GOT3 (cell line): ENCODE results near the gene YWHAG.
"Not testable (repeated sequence)": the region's sequence is repeated elsewhere in the genome, so short reads cannot be mapped to it uniquely, and the experiment has no call there.

Source experiments
- DNase-seq: peaks from one replicate; lab custom pipeline; 2025; ENCODE audit warnings: mixed read lengths; lab: John Stamatoyannopoulos, UW

Gene YWHAG

DNA sequence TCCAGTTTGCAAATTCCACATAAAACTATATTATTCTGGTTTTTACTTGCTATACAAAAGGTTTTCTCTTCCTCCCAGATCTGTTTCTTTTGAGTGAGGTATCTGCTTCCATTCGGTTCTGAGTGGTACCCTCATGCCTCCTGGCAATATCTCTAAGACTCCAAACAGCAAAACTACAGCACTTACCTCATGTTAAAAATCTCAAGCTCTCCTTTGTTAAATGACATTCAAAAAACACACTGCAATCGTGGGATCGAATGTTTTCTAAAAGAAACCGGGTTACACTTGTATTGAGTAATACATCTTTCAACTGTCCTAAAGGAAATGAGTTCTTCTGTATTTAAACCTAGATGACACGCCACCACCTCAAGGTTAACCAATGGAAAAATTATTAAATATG lies 11.1 kb downstream of the YWHAG start:
- DNase-seq, result no peak

DNA sequence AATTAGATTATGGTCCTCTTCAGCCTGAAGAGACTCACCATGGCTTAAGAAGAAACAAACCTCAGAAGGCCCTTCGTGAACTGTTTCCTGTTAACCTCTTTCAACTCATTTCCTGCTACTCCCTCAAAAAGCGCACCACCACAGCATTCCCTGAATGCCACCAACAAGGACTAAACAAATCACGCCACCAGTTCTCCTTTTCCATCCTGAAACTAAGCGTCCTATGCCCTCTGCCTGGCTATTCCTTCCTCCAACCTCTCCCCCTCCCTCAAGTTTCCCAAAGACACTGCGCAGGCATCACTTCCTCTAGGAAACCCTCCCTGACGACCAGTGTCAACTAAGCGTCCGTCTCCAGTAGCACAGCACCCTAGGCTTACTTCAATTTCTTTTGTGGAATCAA lies 12.0 kb downstream of the YWHAG start:
- no peak for DNase-seq

DNA sequence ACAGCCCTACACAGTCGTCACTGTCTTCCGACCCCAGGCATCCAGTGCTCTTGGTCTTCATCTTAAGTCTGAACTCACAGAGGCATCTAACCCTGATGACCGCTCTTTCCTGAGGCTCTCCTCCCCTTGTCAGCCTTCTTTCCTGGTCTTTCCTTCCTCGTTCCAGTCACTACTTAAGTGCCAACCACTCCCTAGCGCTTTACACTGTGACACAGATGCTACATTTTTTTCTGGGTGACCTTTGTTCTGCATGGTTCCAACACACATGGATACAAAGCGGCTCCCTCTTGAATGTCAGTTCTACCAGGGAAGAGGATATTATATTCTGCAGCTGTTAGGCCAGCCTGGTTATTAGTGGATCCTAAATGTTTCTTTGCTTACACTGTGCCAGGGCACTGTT lies 12.7 kb downstream of the YWHAG start:
- DNase-seq, result no peak

DNA sequence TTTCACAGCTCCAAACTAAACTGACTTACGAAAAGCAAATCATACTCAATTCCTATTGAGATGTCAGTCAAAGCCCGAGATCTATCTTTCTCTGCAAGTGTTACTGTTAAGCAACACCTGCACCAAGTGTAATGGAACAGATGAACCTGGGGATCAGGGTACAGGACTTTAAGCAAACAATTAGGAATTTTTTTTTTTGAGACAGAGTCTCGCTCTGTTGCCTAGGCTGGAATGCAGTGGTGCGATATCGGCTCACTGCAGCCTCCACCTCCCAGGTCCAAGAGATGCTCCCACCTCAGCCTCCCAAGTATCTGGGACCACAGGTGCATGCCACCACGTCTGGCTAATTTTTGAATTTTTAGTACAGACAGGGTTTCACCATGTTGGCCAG lies 14.9 kb downstream of the YWHAG start:
- no peak for DNase-seq

DNA sequence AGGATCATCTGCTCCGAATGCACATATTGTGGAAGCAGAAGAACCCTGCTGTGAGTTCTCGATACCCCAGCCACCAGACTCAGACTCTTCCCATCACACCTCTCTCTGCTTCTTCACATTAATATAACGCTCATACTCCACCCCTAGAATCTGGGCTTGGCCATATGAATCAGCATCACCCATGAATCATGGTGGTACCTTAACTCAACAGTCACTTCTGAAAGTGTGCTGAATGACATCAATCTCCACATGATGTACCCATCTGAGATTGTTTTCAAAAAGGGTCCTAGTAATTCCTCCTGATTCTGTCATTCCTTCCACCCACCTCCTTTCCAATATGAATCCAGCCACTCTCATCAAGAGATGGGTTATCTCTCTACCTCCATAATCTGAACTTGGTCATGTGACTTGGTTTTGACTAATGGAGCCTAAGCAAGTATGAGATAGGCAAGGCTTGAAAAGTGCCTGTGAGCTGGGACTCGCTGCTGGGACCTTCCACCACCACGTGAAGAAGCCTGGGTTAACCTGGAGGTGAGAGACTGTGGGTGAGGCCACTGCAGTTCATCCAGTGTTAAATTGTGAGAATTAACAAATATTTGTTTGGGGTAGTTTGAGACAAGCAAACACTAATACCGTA lies 15.4 kb downstream of the YWHAG start:
- no peak for DNase-seq

DNA sequence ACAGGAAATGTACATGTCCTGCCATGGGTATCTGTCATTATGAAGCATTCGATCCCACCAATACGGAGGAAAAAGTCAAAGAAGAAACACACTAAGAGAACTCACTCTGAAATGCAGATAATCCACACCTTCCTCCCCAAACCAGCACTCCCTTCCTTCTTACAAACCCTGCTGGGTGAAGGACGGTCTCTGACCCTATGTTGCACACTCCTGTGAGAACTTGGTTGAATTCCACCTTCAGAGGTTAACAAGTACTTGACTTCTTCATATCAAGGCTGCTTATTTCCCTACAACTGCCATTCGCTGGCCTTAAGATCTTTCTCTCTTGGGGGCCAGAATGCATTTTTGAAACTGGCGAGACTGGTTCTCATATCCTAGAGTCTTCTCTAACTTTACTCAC lies 16.6 kb downstream of the YWHAG start:
- DNase-seq, result no peak

DNA sequence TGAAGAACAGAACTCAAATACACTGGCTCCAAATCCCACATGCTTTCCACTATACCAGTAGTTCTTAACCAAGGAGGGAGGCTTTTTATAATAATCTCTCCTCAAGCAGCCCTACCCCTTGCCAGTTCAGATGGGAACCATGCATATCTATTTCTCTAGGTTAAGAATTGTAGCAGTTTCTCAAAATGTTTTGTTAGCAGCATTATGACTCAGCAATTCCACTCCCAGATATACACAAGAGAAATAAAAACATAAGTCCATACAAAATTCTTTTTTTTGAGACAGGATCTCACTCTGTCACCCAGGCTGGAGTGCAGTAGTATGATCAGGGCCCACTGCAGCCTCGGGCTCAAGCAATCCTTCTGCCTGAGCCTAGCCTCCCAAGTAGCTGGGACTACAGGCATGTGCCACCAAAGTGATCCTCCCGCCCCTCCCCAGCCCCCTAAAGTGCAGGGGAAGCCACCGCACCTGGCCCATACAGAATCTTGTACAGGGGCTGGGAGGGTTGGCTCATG lies 18.1 kb downstream of the YWHAG start:
- no peak for DNase-seq

DNA sequence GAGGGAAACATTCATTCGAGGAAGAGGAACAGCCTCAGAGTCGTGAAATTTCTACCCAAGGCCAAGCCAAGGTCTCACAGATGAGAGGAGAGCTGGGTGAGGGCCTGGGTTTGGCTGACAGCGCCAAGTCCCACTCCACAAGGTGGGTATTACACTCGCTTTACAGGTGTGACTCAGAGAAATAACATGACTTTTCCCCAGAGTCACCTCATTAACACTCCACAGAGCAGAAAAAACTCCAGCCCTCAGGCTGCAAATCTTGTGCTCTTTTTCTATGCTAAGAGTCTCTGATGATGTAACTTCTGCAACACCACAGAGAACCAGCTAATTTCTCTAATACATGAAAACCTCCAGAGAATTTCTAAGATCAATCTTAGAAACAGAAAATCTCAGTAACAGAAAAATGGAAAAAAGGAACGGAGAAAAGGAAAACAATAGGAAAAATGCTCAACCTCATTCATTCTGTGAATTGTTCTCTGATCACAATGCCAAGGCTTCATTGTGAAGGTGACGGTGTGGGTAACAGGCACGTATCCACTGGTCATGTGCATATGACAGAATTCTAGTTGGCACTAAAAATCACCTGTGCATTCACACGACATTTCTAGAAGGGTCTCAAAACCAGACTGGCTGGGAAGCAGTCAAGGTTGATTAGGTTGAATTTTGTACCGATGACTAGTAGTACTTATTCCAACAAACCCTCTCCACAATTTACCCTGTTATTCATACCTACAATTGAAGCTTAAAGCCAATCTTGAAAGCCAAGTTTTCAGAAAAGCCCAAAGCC lies 20.3 kb downstream of the YWHAG start:
- DNase-seq, result no peak

DNA sequence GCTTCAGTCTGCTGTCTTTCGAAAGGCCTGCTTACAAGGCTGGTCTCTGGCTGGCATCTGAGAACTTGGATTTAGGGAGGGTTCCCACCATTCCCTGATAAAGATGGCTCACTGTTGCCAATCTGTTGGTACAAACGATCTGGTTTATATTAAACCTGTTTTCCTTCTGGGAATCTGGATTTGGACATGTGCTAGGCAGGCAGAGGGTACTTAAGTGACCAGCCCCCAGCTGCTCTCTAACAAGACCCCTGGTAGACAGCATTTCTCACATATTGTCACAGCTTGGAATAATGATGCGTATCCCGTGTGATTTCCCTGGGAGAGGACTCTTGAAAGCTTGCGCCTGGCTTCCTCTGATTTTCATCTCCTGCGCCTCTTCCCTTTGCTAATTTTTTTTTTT lies 21.6 kb downstream of the YWHAG start:
- no peak for DNase-seq

DNA sequence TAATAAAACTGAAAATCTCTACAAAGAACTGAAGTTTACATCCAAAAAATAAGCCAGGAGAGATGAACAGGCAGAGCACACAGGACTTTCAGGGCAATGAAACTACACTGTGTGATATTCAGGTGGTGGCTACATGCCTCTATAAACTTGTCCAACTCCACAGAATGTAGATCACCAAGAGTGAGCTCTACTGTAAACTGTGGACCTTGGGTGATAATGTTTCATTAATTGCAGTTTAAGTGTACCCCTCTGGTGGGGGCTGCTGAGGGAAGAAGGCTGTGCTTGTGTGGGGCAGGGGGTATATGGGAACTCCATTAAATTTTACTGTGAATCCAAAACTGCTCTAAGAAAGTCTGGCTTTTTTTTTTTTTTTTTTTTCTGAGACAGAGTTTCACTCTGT lies 22.7 kb downstream of the YWHAG start:
- DNase-seq, result no peak

DNA sequence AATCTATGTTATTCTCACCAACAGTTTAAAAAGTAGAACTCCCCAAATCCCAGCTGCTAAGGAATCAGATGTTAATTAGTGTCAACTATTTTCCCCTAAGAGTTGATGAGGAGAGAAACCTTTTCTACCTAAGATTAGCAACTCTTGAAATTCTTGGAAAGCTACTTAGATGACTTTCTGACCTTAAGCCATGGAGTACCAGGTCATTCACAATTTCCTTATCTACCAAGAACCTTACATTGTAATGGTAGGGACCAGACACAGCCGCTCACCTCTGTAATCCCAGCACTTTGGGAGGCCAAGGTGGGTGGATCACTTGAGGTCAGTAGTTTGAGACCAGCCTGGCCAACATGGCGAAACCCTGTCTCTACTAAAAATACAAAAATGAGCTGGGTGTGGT lies 23.4 kb downstream of the YWHAG start:
- DNase-seq, result not testable (repeated sequence)

DNA sequence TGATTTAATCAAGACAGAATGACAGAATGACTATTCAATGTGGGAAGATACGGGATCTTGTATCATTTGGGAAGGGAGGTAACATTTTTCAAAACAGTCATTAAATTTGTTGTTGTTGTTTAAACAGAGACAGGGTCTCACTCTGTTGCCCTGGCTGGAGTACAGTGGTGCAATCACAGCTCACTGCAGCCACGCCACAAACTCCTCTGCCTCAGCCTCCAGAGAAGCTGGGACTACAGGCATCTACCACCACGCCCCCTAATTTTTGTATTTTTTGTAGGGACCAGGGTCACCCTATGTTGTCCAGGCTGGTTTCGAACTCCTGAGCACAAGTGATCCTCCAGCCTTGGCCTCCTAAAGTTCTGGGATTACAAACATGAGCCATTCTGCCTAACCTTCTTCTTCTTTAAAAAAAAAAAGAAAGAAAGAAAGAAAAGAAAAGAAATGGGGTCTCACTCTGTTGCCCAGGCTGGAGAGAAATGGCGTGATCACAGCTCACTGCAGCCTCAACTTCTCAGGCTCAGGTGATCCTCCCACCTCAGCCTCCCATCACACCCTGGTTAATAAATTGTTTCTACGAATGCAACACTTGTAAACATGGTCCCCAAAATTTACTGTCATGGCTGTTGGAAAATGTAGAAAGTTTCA lies 24.3 kb downstream of the YWHAG start:
- no peak for DNase-seq

DNA sequence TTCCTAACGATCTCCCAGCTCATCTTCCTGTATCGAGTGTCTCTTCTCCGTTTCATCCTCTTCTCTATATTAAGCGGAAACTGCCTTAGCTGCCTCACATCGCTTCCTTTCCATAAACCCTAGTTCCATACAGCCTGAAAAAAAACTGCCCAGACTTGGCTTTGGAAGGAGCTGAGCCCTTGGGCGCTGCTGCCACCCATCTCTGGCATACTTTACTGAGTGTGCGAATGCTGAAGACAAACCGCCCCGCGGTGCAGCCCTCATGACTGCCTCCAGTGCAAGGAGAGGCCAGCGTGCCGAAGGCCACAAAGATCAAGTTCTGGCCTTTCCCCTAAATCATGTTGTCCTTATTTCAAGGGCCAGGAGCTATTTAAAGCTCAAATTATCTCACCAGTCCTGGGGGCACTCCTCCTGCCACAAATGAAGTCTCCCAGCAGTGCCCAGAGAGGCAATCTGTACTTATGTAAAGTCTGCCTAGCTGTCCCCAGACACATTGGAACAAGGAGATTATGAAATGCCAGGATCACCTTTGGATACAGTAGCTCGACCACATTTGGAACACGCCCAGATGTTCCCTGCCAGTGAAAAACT lies 25.2 kb downstream of the YWHAG start:
- DNase-seq, result no peak

DNA sequence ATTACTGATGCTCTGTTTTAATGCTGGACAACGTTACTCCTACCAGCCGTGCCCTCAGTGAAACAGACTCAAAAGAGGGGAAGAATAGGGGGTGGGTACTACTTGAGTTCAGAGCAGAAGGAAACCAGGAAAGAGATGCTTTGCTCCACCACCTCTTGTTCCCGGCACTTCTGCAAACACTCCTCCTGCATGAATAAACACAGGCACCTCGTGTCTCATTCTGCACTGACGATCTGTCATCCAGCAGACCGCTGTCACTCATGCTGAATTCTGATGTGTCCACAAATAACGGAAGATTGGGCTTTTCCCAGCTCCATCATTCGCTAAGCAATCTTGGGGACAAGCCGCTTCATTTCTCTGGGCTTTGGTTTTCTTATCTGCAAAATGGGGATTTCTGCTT lies 26.7 kb downstream of the YWHAG start:
- DNase-seq, result no peak

DNA sequence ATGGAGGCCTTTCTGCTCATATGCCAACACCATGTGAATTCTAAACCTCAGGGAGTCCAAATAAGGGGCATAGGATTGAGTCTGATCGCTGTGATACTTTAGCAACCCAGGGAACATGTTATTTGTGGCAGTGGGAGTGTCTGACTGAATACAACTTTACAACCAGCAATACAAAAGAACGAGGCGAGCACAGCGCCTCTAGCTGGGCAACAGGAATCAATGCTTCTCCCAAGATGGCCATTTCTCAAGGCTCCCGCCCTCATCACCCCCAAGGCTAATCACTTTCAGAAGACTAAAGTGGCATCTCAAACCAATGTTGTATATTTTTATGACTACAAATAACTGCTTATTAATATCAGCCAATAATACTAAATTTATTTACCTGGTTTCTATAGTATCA lies 28.1 kb downstream of the YWHAG start:
- DNase-seq, result no peak

DNA sequence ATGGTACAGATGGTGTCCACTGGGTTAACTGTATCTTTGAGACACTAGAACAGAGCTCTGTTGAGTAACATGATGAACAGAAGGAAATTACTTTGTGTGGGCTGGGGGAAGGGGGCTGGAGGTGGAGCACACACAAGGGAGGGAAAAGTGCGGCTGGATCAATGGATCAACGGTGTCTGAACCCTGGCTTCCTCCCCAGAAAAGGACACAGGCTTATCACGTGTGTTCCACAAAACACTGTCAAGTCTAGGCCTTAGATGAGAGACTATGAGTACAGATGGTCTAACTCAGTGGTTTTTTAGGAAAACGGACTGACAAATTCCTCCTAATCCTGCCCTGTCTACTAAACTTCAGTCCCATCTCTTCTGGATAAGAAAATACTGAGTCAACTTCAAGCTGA lies 28.5 kb downstream of the YWHAG start:
- no peak for DNase-seq

DNA sequence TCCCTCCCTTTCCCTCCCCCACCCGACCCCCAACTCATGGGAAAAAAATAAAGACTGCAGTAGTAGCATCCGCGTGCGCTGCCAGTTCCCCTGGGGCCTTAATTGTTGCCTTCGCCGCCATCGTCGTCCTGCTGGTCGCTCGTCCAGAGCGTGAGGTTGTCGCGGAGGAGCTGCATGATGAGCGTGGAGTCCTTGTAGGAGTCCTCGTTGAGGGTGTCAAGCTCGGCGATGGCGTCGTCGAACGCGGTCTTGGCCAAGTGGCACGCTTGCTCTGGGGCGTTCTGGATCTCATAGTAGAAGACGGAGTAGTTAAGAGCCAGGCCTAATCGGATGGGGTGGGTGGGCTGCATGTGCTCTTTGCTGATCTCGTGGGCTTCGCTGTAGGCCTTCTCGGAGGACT lies 29.3 kb downstream of the YWHAG start:
- DNase-seq, result no peak

DNA sequence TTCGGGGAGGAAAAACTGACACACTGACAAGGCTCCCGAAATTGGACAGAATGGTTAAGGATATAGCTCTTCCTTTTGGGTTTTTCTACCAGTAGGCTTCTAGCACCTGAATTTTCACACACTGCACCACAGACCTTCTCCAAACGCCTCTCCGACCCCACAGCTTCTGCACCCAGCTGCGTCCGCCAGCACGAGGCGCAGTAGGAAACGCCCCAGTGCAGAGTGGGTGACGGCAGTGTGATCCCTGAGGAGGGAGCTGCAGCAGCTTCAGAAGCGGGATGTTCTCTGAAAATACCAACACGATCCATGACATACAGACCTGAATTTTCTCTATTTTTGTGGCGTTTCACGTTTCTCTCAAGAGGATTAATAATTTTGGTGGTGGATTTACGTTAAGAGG lies 30.4 kb downstream of the YWHAG start:
- DNase-seq, result no peak

DNA sequence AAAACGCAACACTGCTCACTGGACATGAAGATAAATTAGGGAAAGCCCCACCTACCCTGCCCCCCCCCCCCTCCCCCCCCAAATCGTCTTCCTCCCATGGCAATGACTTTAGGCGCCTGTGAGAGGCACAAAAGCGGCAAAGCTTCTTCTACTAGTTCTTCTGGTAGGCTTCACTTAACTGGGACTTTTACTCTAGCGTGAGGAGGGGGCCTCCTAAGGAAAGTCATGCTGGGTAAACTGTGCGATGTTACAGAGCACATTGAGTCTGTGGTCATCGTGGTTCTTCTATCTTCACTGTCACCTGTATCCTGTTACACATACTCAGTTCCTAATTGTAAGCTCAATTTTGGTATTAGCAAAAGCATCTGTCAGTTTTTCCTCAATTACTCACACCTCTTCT lies 31.2 kb downstream of the YWHAG start:
- no peak for DNase-seq

DNA sequence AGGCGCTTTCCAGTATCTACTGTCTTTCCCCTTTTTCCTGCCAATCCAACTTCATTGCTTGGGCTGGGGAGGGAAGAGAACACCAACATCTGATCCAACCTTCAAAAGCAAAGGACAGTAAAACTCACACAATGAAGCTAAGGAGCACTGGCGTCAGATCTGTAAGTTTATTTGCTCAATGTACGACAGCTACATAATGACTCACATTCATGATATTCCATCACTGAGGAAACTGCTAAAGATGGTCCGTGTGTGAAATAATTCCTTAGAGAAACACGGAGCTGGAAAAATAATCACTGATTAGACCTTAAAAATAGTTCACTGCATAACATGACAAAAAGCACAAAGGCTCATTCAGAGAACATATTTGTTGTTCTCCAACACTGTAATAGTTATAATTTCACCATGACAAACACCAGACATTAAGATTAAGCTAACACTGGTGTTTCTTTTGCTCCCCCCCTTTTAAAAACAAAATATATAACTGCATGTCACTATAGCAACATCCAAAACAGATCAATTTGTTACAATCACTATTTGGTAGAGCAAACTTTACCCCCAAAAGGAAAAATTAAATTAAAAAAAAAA lies 32.1 kb downstream of the YWHAG start:
- no peak for DNase-seq

DNA sequence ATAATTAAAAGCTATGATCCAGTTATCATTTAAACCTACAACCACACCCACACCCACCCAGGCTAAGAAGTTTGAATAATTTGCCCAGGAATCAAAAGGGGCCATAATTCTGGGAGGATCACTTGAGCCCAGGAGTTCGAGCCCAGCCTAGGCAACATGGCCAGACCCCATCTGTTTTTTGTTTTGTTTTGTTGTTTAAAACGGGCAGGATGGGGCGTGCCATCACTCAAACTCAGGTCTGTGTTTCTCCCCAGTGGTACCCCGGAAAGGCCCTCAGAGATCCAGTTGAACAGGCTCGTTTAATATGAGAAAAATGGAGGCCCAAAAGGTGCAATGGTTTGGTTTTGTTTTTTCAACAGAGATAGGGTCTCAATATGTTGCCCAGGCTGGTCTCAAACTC lies 33.0 kb downstream of the YWHAG start:
- no peak for DNase-seq

DNA sequence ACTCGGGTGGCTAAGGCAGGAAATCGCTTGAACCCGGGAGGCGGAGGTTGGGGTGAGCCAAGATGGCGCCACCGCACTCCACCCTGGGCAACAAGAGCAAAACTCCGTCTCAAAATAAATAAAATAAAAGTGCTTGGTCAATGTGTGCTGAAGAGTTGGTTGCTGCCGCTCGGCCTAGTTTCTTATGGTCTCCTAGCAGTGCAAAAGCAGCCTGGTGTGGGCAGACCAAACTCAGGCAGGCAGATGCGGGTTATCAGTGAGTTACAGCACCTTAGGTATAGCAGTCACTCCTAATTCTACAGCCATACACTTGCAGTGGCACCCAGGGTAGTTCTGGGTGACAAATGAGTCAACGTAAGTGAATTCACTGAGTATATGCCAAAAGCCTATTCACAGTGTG lies 33.7 kb downstream of the YWHAG start:
- no peak for DNase-seq
